GM12801 (cell line): ENCODE measurements around the gene RADIL.

Experiments used
- CTCF ChIP-seq: IDR thresholded peaks from one replicate; pipeline ENCODE4 v1.5.1; 2011; ENCODE audit warnings: control low read depth; ENCODE audit not compliant: insufficient read length; ENCODE audit errors: extremely low read depth

The RADIL gene

DNA sequence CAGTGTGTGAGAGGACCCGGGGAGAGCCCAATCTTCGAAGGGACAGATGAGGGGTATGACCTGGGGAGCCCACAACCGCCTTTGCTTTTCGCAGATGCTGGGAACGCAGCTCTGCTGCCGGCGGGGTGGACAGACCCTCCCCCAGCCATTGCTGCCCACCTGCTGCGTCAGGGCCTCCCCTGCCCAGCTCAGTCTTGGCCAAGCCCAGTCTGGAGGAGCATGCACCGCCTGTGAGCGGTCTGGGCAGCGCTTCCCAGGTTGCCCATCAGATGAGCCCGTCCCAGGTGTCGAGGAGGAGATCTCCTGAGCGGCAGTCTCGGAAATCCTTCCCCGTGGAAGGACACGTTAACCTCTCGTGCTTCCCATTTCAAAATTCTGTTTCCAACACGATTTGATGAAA lies 125.4 kb downstream of the RADIL start:
- no peak for TF ChIP-seq CTCF

GRCh38 chr7:4755045-4755444 lies 128.5 kb downstream of the RADIL start:
- no peak for TF ChIP-seq CTCF

- no peak for TF ChIP-seq CTCF
These were observed 129.0 kb downstream of the RADIL start for GRCh38 chr7:4754433-4755010.

- TF ChIP-seq CTCF = no peak
These were observed 129.7 kb downstream of the RADIL start for GRCh38 chr7:4753598-4754432.

DNA sequence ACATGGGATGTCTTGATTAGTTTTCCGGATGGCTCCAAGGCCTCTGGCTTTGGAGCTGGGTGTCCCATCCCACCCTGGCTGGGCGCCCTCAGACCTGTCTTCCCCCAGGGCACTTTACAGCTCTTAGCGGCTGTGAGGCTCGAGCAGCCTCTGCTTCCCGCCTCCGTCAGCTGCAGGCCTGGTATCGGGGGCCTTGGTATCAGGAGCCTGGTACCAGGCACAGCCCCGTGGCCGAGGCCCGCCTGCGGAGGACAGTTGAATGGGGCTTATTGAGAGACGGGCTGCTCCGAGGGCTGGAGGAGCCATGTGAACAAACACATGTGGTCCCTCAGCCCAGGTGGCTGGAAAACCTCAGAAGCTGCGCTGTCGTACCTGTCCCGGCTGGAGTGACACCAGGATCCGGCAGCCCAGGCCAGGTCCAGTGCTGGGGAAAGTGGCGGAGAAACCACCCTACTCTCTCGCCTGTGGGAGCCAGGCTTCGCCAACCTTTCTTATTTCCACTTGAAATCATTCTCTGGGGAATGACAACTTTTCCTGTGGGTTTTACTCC lies 132.0 kb downstream of the RADIL start:
- no peak for TF ChIP-seq CTCF

DNA sequence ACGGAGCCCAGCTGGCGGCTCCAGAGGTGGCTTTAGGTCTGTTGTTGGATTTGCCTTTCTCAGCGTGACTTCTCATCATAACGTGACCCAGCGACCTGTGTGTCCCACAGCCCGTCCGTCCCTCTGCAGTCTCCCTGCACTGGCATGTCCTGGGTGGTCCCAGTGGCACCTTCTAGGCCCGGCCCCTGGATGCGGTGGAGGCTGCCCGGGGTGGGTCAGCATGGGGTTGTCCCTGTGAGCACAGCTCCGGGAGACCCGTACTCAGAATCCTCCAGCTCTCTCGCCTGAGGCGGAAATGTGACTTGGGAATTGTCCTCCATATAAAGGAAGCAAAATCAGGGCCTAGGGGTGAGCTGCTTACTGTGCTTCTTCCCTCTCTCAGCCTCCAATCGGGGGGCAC lies 133.7 kb downstream of the RADIL start:
- TF ChIP-seq CTCF = no peak

DNA sequence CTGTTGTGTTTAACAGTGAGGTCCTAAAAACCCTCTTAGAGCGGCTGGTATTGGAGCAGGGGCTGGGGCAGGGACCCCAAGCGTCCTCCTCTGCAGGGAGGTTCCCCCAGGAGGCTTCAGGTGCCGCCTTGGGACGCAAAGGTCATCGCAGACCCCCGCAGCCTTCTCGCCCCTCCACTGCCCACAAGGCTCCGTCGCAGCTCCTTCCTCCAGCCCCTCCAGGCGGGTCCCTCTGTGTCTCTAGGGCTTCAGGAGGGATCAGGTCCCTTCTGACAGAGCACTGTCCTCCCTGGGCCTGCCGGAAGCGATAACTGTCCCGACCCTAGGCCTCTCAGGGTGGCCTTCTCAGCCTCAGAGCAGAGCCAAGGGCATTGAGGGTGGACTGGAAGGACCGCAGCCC lies 134.2 kb downstream of the RADIL start:
- TF ChIP-seq CTCF = no peak
